HEK293T (cell line): ENCODE data around the gene GPR155.

Experiments used
- CTCF ChIA-PET: fragments of 350-600 bp; formaldehyde crosslinking; extraction: SDS; loops from one replicate; lab custom pipeline; 2021; ENCODE audit warnings: antibody characterized with exemption, inconsistent platforms; lab: Yijun Ruan, JAX
- POLR2A ChIA-PET: fragments of 350-600 bp; formaldehyde crosslinking; extraction: SDS; loops from one replicate; lab custom pipeline; 2020; ENCODE audit warnings: antibody characterized with exemption, inconsistent platforms; lab: Yijun Ruan, JAX
- DNase-seq: peaks from one replicate; pipeline ENCODE4 v3.0.0; 2012; ENCODE audit warnings: mixed read lengths; ENCODE audit errors: extremely low spot score
- ARNT ChIP-seq: fragments of 450-650 bp; IDR thresholded peaks from 2 replicates; pipeline ENCODE4 v1.6.1; 2017; ENCODE audit warnings: mild to moderate bottlenecking
- BHLHE40 ChIP-seq: fragments of 450-650 bp; IDR thresholded peaks from 2 replicates; pipeline ENCODE4 v1.6.1; 2016; ENCODE audit warnings: mild to moderate bottlenecking, moderate library complexity, borderline replicate concordance
- CTBP1 ChIP-seq: fragments of 450-650 bp; IDR thresholded peaks from 2 replicates; pipeline ENCODE4 v1.6.1; 2016; ENCODE audit warnings: borderline replicate concordance
- ELF4 ChIP-seq: fragments of 450-650 bp; IDR thresholded peaks from 2 replicates; pipeline ENCODE4 v1.6.1; 2017; ENCODE audit warnings: antibody characterized with exemption
- FOXA1 ChIP-seq: fragments of 450-650 bp; IDR thresholded peaks from 2 replicates; pipeline ENCODE4 v1.6.1; 2016; ENCODE audit warnings: mild to moderate bottlenecking
- FOXK2 ChIP-seq: fragments of 450-650 bp; IDR thresholded peaks from 2 replicates; pipeline ENCODE4 v1.6.1; 2016; ENCODE audit warnings: mild to moderate bottlenecking
- FOXM1 ChIP-seq: fragments of 450-650 bp; IDR thresholded peaks from 2 replicates; pipeline ENCODE4 v1.6.1; 2017; ENCODE audit warnings: mild to moderate bottlenecking, borderline replicate concordance
- HDGF ChIP-seq: fragments of 450-650 bp; IDR thresholded peaks from 2 replicates; pipeline ENCODE4 v1.6.1; 2017; ENCODE audit warnings: antibody characterized with exemption, borderline replicate concordance
- L3MBTL2 ChIP-seq: fragments of 450-650 bp; conservative IDR thresholded peaks from 2 replicates; pipeline ENCODE4 v1.6.1; 2016; ENCODE audit warnings: mild to moderate bottlenecking
- LEF1 ChIP-seq: fragments of 450-650 bp; IDR thresholded peaks from 2 replicates; pipeline ENCODE4 v1.6.1; 2017; ENCODE audit warnings: mild to moderate bottlenecking, borderline replicate concordance
- NFRKB ChIP-seq: fragments of 450-650 bp; IDR thresholded peaks from 2 replicates; pipeline ENCODE4 v1.6.1; 2016; ENCODE audit warnings: mild to moderate bottlenecking, moderate library complexity
- PKNOX1 ChIP-seq: fragments of 450-650 bp; IDR thresholded peaks from 2 replicates; pipeline ENCODE4 v1.6.1; 2016
- SP1 ChIP-seq: fragments of 450-650 bp; IDR thresholded peaks from 2 replicates; pipeline ENCODE4 v1.6.1; 2017
- SUZ12 ChIP-seq: fragments of 450-650 bp; IDR thresholded peaks from 2 replicates; pipeline ENCODE4 v1.6.1; 2016; ENCODE audit warnings: mild to moderate bottlenecking
- TARDBP ChIP-seq: fragments of 450-650 bp; IDR thresholded peaks from 2 replicates; pipeline ENCODE4 v1.6.1; 2016
- ZNF384 ChIP-seq: fragments of 450-650 bp; IDR thresholded peaks from 2 replicates; pipeline ENCODE4 v1.6.1; 2016

The GPR155 gene

GRCh38 chr2:174486563-174487107 is at the start of gene GPR155:
Gene GPR155, minus strand, starts transcription at chr2:174487029. Its CDS starts 5,073 bp downstream, at chr2:174481956.
- no peak for TF ChIP-seq ARNT
- TF ChIP-seq L3MBTL2 = peak; percentile 80
- peak; percentile 40 for DNase-seq
- ChIA-PET CTCF (no interaction called here), POLR2A (interaction anchor here (1.5 kb wide), 1 partner anchor 10 kb away, joined by 4 read pairs; no protein-coding TSS in a partner anchor)

GRCh38 chr2:174535757-174536703 is 49.2 kb upstream of the GPR155 start:
- ChIA-PET POLR2A (interaction anchor here (1.4 kb wide), 1 partner anchor 48 kb away, joined by 3 read pairs; no protein-coding TSS in a partner anchor), CTCF (no interaction called here)
- no peak for DNase-seq
- TF ChIP-seq SUZ12 = no peak
- TF ChIP-seq NFRKB = no peak
- TF ChIP-seq ARNT = no peak

- no peak for DNase-seq
- CTCF ChIA-PET = no interaction called here
- POLR2A ChIA-PET = no interaction called here
- no peak for TF ChIP-seq ZNF384
- TF ChIP-seq L3MBTL2 = no peak
- no peak for TF ChIP-seq SUZ12
- no peak for TF ChIP-seq ARNT
- no peak for TF ChIP-seq HDGF
- no peak for TF ChIP-seq CTBP1
- TF ChIP-seq TARDBP = no peak
- TF ChIP-seq FOXM1 = no peak
- TF ChIP-seq NFRKB = no peak
- TF ChIP-seq LEF1 = no peak
- TF ChIP-seq BHLHE40 = no peak
- TF ChIP-seq FOXK2 = no peak
- TF ChIP-seq SP1 = no peak
- TF ChIP-seq ELF4 = no peak
These were observed 48.3 kb upstream of the GPR155 start for GRCh38 chr2:174535083-174535482.

GRCh38 chr2:174529916-174530315 is 43.1 kb upstream of the GPR155 start:
- no peak for DNase-seq
- ChIA-PET POLR2A (no interaction called here), CTCF (no interaction called here)
- TF ChIP-seq TARDBP (no peak), BHLHE40 (no peak), SP1 (no peak), FOXM1 (no peak), ARNT (no peak), FOXA1 (no peak), NFRKB (no peak), ZNF384 (no peak), PKNOX1 (no peak), HDGF (no peak), SUZ12 (no peak), ELF4 (no peak), CTBP1 (no peak), LEF1 (no peak), FOXK2 (no peak), L3MBTL2 (no peak)

- TF ChIP-seq TARDBP (no peak), CTBP1 (no peak), ARNT (no peak), FOXM1 (no peak), L3MBTL2 (no peak), PKNOX1 (no peak), ZNF384 (no peak), FOXA1 (no peak), SUZ12 (no peak), NFRKB (no peak), LEF1 (no peak), SP1 (no peak), ELF4 (no peak)
- DNase-seq = no peak
- CTCF ChIA-PET = no interaction called here
- POLR2A ChIA-PET = no interaction called here
These were observed 41.1 kb upstream of the GPR155 start for GRCh38 chr2:174527959-174528358.

GRCh38 chr2:174527101-174527721 is 40.4 kb upstream of the GPR155 start:
- DNase-seq = no peak
- ChIA-PET POLR2A (no interaction called here), CTCF (no interaction called here)
- TF ChIP-seq ZNF384 (no peak), FOXM1 (no peak), FOXA1 (no peak), ARNT (no peak), SUZ12 (no peak), PKNOX1 (no peak), NFRKB (no peak), BHLHE40 (no peak)
